ENCODE measurements around the gene PARVA.

The PARVA gene

DNA sequence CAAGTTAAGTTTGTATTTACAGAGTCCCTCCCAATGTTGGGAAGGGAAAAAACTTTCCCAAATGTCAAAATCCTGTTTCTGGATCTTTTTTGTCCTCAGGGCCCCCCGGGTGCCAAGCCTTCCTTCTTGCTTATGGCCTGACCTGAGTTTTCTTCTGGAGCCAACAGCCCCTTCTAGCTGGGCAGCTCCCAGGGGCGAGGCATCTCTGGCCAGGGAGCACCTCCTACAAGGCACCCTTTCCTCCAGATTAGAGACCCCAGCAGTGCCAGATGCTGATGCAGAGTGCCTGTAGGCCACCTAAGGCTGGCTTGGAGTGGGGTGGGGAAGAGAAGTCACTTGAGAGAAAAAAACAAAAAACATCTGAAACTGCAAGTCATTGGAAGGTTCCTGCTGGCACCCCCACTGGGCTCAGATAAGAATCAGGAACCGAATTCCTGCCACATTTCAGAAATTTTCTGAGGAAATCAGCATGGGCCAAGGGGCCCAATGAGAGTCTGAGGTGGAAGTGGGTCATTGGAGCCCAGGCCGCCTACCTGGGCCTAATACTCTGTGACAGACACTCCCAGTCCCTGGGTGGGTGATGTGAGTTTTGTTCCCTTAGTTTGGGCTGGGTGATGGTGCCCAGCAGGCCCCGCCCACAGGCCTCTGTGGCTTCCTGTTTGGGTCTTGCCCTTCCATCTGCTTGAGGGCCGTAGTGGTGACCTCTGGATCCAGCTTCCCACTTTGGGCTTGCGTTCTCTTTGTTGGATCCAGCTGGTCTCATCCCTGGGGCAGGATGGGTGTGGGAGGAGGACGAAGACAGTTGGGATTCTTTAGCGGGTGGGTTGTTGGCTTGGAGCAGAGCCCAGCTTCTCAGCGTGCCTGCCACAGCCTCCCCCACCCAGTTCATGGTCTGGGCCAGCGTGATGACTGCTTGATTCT lies 40.6 kb downstream of the PARVA start:
- DNase-seq (ENCODE audit: low spot score in 2 of 2), result no peak
- H3K36me3 ChIP-seq (replicated peaks), result no peaks in the 10 kb centered on the region
- no peaks in the 10 kb centered on the region for H3K4me1 ChIP-seq
- H3K27me3 ChIP-seq (ENCODE audit: low read depth), result no peaks in the 10 kb centered on the region
- no peak overlapping the region for H3K4me3 ChIP-seq
- no peaks in the 10 kb centered on the region for H3K9me3 ChIP-seq
- in situ Hi-C loops (cut with MboI; ENCODE audit: low sequenced_read_pairs), result no loop called here

DNA sequence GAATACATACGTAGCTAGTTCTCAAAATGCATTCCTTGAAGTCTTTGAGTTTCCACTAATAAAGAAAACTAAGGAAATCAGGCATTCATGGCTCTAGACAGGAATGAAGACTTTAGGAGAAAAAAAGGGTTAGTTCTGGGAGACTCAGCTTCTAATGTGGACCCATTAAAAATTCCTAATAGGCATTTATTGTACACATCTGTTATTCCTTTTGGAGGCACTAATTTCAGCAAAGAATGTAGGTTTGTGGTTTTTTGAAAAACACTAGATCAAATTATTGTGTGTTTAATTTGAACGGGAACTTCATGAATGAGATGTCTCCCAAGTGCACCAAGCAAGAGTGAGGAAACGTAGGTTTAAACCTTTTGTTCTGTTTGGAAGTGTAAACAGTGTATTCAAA lies 42.7 kb downstream of the PARVA start:
- in situ Hi-C loops (cut with MboI; ENCODE audit: low sequenced_read_pairs), result no loop called here
- no peaks in the 10 kb centered on the region for H3K27me3 ChIP-seq (ENCODE audit: low read depth)
- H3K4me3 ChIP-seq, result no peak overlapping the region
- no peak for DNase-seq (ENCODE audit: low spot score in 2 of 2)
- H3K36me3 ChIP-seq (replicated peaks), result no peaks in the 10 kb centered on the region
- no peaks in the 10 kb centered on the region for H3K4me1 ChIP-seq
- H3K9me3 ChIP-seq, result no peaks in the 10 kb centered on the region

DNA sequence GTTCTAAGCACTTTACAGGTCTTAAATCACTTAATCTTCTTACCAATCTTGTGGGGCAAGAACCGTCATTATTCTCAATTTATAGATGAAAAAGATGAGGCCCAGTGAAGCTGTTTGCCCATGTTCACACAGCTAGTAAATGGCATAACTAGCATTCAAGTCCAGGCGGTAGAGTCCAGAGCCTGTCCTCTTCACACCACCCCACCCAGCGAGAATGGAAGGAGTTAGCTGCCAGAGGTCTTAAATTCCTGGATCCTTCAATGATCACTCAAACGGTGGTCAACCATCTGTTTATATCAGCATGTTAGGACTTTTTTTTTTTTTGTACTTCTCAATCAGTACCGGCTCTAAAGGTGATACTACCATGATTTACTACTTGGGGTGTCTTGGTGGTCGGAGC lies 43.3 kb downstream of the PARVA start:
- H3K4me1 ChIP-seq, result no peaks in the 10 kb centered on the region
- H3K4me3 ChIP-seq, result no peak overlapping the region
- no peaks in the 10 kb centered on the region for H3K36me3 ChIP-seq (replicated peaks)
- DNase-seq (ENCODE audit: low spot score in 2 of 2), result no peak
- H3K27me3 ChIP-seq (ENCODE audit: low read depth), result no peaks in the 10 kb centered on the region
- in situ Hi-C loops (cut with MboI; ENCODE audit: low sequenced_read_pairs), result no loop called here
- H3K9me3 ChIP-seq, result no peaks in the 10 kb centered on the region

DNA sequence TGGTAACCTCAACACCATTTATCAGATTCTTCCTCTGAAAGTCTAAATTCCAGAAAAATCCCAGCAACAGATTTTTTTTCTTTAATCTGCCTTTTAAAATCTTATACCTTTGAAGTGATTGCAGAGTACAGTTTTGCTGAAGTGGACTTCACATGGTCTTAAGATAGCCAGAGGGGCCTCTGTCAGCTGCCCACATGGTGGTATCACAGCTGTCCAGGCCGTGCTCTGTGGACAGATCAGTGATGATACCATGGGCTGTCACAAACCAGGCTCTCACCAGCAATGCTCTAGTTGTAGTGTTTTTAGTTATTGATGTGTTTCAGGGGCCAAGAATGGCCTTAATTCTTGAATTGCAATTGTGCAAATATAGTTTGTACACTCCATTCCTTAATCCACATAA lies 44.0 kb downstream of the PARVA start:
- Histone ChIP-seq H3K36me3 (replicated peaks) (no peaks in the 10 kb centered on the region), H3K9me3 (no peaks in the 10 kb centered on the region), H3K27me3 (ENCODE audit: low read depth) (no peaks in the 10 kb centered on the region), H3K4me3 (no peak overlapping the region), H3K4me1 (no peaks in the 10 kb centered on the region)
- no peak for DNase-seq (ENCODE audit: low spot score in 2 of 2)
- in situ Hi-C loops (cut with MboI; ENCODE audit: low sequenced_read_pairs), result no loop called here

DNA sequence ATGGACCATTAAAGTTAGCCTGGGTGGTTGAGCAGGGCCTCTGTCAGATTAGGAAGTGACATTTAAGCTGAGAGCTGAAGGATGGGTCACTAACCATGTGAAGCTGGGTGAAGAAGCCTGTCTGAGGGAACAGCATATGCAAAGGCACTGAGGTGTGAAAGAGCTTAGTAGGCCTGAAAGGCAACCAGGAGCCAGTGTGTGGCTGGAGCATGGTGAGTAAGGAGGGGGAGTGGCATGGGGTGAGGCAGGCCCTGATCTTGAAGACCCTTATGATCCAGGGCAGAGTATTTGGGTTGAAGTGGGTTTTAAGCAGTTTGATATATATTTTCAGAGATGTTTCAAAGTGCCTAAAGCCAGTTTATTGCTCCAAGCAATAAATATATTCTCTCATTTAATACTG lies 48.8 kb downstream of the PARVA start:
- H3K27me3 ChIP-seq (ENCODE audit: low read depth), result no peaks in the 10 kb centered on the region

DNA sequence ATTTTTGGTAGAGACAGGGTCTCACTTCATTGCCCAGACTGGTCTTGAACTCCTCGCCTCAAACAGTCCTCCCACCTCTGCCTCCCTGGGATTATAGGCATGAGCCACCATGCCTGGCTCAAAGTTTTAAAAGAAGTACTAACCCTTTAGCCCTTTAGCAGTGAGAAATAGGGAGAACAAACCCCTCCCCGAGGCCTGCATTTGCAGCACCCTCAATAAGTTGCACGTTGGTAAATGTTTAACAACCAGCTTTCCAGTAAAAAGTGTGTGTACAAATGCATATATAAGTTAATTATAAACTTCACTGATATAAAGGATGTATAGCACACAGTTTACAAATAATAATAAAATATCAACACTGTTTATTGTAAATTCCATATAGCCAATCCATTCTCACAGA lies 51.8 kb downstream of the PARVA start:
- Histone ChIP-seq H3K27me3 (ENCODE audit: low read depth) (no peaks in the 10 kb centered on the region), H3K36me3 (replicated peaks) (no peaks in the 10 kb centered on the region), H3K4me1 (no peaks in the 10 kb centered on the region), H3K4me3 (no peak overlapping the region), H3K9me3 (no peaks in the 10 kb centered on the region)
- DNase-seq (ENCODE audit: low spot score in 2 of 2), result no peak
- in situ Hi-C loops (cut with MboI; ENCODE audit: low sequenced_read_pairs), result no loop called here

More for the DNA sequence above, 48.8 kb downstream of the PARVA start:
- no peaks in the 10 kb centered on the region for H3K36me3 ChIP-seq (replicated peaks)
- in situ Hi-C loops (cut with MboI; ENCODE audit: low sequenced_read_pairs), result no loop called here
- no peaks in the 10 kb centered on the region for H3K9me3 ChIP-seq
- H3K4me1 ChIP-seq, result no peaks in the 10 kb centered on the region
- H3K4me3 ChIP-seq, result no peak overlapping the region
- DNase-seq (ENCODE audit: low spot score in 2 of 2), result no peak

DNA sequence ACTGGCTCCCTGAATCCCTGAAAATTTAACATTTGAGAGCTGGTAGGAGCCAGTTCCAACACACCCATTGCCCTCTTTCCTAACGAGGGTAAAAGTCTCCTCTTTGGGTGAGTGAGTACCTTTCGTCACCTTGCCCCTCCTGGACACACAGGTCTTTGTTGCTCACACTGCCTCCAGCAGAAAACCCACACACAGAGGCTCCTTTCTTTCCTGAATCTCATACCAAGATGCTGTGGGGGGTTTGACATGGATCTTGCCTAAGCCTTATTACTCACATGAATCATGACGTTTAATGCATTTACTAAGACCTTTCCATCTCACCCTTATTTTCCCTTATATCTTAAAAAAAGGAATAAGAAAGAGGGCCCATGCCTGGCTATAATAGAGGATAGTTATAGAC lies 53.0 kb downstream of the PARVA start:
- in situ Hi-C loops (cut with MboI; ENCODE audit: low sequenced_read_pairs), result no loop called here
- Histone ChIP-seq H3K27me3 (ENCODE audit: low read depth) (no peaks in the 10 kb centered on the region), H3K36me3 (replicated peaks) (no peaks in the 10 kb centered on the region), H3K4me3 (no peak overlapping the region), H3K9me3 (no peaks in the 10 kb centered on the region), H3K4me1 (no peaks in the 10 kb centered on the region)
- DNase-seq (ENCODE audit: low spot score in 2 of 2), result no peak

DNA sequence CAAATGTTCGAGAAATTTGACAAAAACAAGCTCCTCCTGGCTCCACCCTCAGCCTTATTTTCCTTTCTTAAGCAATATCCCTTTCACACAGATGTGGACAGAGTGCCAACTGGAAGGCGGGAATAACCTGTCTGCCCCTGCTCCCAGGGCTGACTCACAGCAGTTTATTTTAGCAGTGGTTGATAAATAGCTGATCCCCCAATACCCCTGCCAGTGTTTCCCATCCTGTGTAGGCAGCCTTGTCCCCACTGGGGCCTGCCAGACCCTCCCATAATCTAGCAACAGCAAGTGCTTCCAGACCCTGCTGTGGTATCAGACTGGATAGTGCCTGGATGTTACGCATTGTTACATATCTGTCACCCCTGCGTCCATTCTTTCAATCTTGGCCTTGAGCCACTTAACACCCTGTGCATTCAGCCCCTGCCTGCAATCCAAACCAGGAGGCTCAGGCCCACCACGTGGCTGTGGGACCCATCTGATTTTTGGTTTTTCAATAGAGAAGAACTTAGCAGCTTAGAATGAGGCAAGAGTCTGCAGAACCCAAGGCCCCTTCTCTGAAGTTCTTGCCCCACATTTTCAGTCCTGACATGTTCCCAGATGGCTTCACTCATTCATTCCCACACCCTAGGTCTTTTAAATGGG lies 53.7 kb downstream of the PARVA start:
- H3K4me1 ChIP-seq, result no peaks in the 10 kb centered on the region
- no peaks in the 10 kb centered on the region for H3K27me3 ChIP-seq (ENCODE audit: low read depth)
- no peak for DNase-seq (ENCODE audit: low spot score in 2 of 2)
- no peak overlapping the region for H3K4me3 ChIP-seq
- no peaks in the 10 kb centered on the region for H3K36me3 ChIP-seq (replicated peaks)
- in situ Hi-C loops (cut with MboI; ENCODE audit: low sequenced_read_pairs), result no loop called here
- H3K9me3 ChIP-seq, result no peaks in the 10 kb centered on the region

DNA sequence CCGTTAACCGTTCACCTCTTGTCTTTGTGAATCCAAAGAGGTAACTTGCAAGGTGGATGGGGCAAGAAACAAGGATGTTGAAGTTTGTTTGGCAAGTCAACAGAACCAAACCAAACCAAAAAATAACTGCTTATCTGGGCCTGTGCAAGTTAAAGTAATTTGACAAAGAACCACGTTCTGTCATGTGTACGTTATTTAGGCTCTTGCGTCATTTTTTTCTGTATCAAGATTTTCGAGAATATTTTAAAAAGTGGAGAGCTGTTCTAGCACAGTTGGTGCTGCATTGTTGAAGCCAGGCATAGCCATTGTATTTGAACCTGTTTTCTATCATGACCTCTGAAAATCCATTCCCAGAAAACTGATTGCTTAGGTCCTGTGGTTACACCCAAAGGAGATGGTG lies 55.1 kb downstream of the PARVA start:
- no peak overlapping the region for H3K4me3 ChIP-seq
- in situ Hi-C loops (cut with MboI; ENCODE audit: low sequenced_read_pairs), result no loop called here
- no peaks in the 10 kb centered on the region for H3K9me3 ChIP-seq
- no peaks in the 10 kb centered on the region for H3K4me1 ChIP-seq
- no peaks in the 10 kb centered on the region for H3K27me3 ChIP-seq (ENCODE audit: low read depth)
- no peaks in the 10 kb centered on the region for H3K36me3 ChIP-seq (replicated peaks)
- DNase-seq (ENCODE audit: low spot score in 2 of 2), result no peak

DNA sequence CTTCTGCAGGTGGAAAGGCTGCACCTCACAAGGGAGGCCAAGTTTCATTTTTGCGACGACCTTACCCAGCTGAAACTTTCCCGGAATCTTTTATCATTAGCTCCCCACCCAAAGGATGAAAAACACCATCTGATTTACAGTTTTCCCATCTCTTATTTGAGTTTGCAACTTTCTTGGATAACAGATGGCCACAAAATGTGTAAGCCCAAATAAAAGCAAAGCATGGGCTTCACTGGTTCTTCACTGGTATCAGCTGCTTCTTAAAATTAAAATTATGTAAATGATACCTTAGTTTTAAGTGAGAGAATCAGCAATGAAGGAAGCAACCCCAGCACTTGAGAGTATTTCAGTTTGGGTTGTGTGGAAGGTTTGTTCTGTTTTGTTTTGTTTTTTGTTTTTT lies 55.8 kb downstream of the PARVA start:
- Histone ChIP-seq H3K36me3 (replicated peaks) (no peaks in the 10 kb centered on the region), H3K9me3 (no peaks in the 10 kb centered on the region), H3K27me3 (ENCODE audit: low read depth) (no peaks in the 10 kb centered on the region), H3K4me1 (no peaks in the 10 kb centered on the region), H3K4me3 (no peak overlapping the region)
- in situ Hi-C loops (cut with MboI; ENCODE audit: low sequenced_read_pairs), result no loop called here
- no peak for DNase-seq (ENCODE audit: low spot score in 2 of 2)

DNA sequence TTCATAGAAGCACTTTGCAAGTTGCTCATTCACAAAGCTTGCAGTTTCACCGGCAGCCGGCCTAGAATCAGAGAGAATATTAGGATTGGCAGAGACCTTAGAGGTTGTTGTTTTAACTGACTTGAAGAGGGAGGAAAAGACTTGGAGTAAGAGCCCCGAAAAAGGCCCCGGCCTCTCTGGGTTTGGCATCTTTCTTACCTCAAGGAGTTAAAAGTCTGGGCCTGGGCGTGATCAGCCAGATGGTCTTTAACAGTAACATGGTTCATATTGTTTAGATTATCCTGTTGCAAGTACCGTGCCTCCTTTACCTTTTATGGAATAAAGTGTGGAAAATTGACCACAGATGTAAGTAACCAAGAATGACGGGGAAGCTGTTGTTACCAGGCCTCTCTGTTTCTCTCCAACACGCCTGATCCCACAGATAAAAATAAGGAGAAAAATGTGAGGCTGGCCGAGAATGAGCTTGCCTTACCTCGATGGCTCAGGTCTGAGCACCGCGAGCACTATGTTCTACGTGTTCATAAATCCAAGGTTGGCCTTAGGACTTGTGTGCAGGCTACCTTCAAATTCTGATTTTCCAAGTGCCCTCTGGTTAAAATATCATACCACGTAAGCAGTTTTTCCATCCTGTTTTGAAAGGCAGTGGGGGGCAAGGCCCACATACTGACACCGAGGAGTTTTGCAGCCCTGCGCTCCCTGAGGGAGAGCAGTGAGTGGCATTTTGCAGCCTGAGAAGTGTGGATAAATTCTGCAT lies 56.4 kb downstream of the PARVA start:
- Histone ChIP-seq H3K4me1 (no peaks in the 10 kb centered on the region), H3K27me3 (ENCODE audit: low read depth) (no peaks in the 10 kb centered on the region), H3K36me3 (replicated peaks) (no peaks in the 10 kb centered on the region), H3K9me3 (no peaks in the 10 kb centered on the region), H3K4me3 (no peak overlapping the region)
- in situ Hi-C loops (cut with MboI; ENCODE audit: low sequenced_read_pairs), result no loop called here
- no peak for DNase-seq (ENCODE audit: low spot score in 2 of 2)

DNA sequence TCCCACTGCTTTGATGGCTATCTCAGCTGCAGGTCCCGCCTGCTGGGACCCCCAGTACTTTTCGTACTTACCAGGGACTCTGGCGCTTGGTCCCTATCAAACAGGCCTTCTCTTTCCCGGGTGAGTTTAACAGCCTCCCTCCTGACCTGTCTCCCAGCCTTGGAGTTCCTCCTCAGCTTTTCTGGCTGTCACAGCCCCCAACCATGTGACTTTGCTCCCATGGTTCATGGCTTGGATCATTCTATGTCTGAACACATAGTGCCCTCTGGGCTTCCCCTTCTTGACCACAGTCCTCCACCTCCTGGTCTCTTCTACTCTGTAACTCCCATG lies 56.9 kb downstream of the PARVA start:
- H3K9me3 ChIP-seq, result no peaks in the 10 kb centered on the region
- in situ Hi-C loops (cut with MboI; ENCODE audit: low sequenced_read_pairs), result no loop called here
- no peak for DNase-seq (ENCODE audit: low spot score in 2 of 2)
- H3K4me1 ChIP-seq, result no peaks in the 10 kb centered on the region
- no peaks in the 10 kb centered on the region for H3K36me3 ChIP-seq (replicated peaks)
- no peaks in the 10 kb centered on the region for H3K27me3 ChIP-seq (ENCODE audit: low read depth)
- H3K4me3 ChIP-seq, result no peak overlapping the region

DNA sequence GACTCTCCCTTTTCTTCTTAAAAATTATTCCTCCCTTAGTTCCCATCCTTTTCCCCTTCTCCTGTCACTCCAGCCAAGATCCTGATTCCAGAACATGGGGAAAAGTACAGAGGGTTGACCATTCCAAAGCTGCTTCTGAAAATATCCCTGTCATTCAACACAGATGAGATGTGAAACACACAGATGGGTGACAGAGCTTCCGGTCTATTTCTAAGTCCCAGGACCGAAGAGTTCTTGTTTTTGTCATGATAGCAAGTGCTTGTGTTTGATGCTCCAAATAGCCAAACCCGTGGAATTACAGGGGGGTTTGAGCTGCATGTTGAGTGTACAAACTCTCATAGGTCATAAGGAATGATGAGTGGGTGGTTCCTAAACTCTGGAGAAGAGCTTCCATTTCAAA lies 57.9 kb downstream of the PARVA start:
- no peak overlapping the region for H3K4me3 ChIP-seq
- no peaks in the 10 kb centered on the region; the same call in 1 of the 2 replicates for H3K9me3 ChIP-seq
- in situ Hi-C loops (cut with MboI; ENCODE audit: low sequenced_read_pairs), result no loop called here
- H3K36me3 ChIP-seq (replicated peaks), result no peaks in the 10 kb centered on the region
- 0 out of 2 replicates have a peak, but pooled peaks cover 3% of the 10 kb centered on the region for H3K4me1 ChIP-seq
- no peaks in the 10 kb centered on the region for H3K27me3 ChIP-seq (ENCODE audit: low read depth)
- no peak for DNase-seq (ENCODE audit: low spot score in 2 of 2)

DNA sequence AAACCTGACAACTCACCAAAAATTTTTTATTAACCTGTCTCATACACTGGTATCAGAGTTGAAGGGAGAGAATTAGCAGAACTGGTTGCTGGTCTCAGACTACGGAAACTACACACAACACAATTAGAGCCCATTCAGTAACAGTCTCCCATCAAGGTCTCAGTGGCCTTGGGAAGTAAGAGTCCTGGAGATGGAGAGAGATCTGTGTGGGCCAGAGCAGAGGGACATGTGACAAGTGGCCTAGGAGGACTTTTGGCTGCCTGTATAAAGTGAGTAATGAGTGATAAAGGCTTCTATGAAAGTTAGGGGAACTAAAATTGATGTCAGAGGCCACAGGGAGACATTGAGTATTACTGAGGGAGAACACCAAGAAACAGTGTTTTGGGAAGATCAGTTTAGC lies 58.9 kb downstream of the PARVA start:
- peaks cover 9% of the 10 kb centered on the region for H3K4me1 ChIP-seq
- no peaks in the 10 kb centered on the region for H3K36me3 ChIP-seq (replicated peaks)
- H3K27me3 ChIP-seq (ENCODE audit: low read depth), result no peaks in the 10 kb centered on the region
- H3K4me3 ChIP-seq, result no peak overlapping the region
- DNase-seq (ENCODE audit: low spot score in 2 of 2), result no peak
- H3K9me3 ChIP-seq, result no peaks in the 10 kb centered on the region; the same call in 1 of the 2 replicates
- in situ Hi-C loops (cut with MboI; ENCODE audit: low sequenced_read_pairs), result no loop called here
